ENCODE measurements around the gene PIGA. TPM values are rescaled to one million over a fixed set of nuclear protein-coding genes. Genes with fewer than 3 reads are reported as not detected.
"Not testable (repeated sequence)": the region's sequence is repeated elsewhere in the genome, so short reads cannot be mapped to it uniquely, and the experiment has no call there.

Gene PIGA
- polyA plus RNA-seq, 1 experiment: 2.8 TPM

- CTCF ChIA-PET: no interaction called here
- no peaks in the 10 kb centered on the region for H3K27me3 ChIP-seq (ENCODE audit: control insufficient read depth, insufficient read depth, low read length)
- H3K4me3 ChIP-seq (ENCODE audit: low read depth, low read length): no peak overlapping the region
- no peaks in the 10 kb centered on the region for H3K36me3 ChIP-seq (ENCODE audit: control insufficient read depth, insufficient read depth, low read length)
- DNase-seq (ENCODE audit: low read depth): no peak
- POLR2A ChIA-PET: no interaction called here
- TF ChIP-seq CTCF (IDR thresholded peaks at IDR 0.05; ENCODE audit: insufficient read depth, low read depth, low read length): no peak
Observed at GRCh38 chrX:15292861-15293260, 42.5 kb downstream of the PIGA start.

GRCh38 chrX:15277604-15278003 lies 57.7 kb downstream of the PIGA start:
- POLR2A ChIA-PET: no interaction called here
- no peak for TF ChIP-seq CTCF (IDR thresholded peaks at IDR 0.05; ENCODE audit: insufficient read depth, low read depth, low read length)
- CTCF ChIA-PET: no interaction called here
- no peaks in the 10 kb centered on the region for H3K27me3 ChIP-seq (ENCODE audit: control insufficient read depth, insufficient read depth, low read length)
- no peaks in the 10 kb centered on the region for H3K36me3 ChIP-seq (ENCODE audit: control insufficient read depth, insufficient read depth, low read length)
- H3K4me3 ChIP-seq (ENCODE audit: low read depth, low read length): no peak overlapping the region
- DNase-seq (ENCODE audit: low read depth): no peak

GRCh38 chrX:15274946-15275345 lies 60.4 kb downstream of the PIGA start:
- CTCF ChIA-PET: interaction anchor here (0.7 kb wide), 1 partner anchor 647 kb away, joined by 3 read pairs; no protein-coding TSS in a partner anchor
- POLR2A ChIA-PET: no interaction called here
- Histone ChIP-seq H3K4me3 (ENCODE audit: low read depth, low read length) (no peak overlapping the region), H3K27me3 (ENCODE audit: control insufficient read depth, insufficient read depth, low read length) (no peaks in the 10 kb centered on the region), H3K36me3 (ENCODE audit: control insufficient read depth, insufficient read depth, low read length) (no peaks in the 10 kb centered on the region)
- no peak for TF ChIP-seq CTCF (IDR thresholded peaks at IDR 0.05; ENCODE audit: insufficient read depth, low read depth, low read length)
- DNase-seq (ENCODE audit: low read depth): no peak

- POLR2A ChIA-PET; H3K4me3 ChIP-seq (ENCODE audit: low read depth, low read length); CTCF ChIA-PET; H3K27me3 ChIP-seq (ENCODE audit: control insufficient read depth, insufficient read depth, low read length); H3K36me3 ChIP-seq (ENCODE audit: control insufficient read depth, insufficient read depth, low read length); DNase-seq (ENCODE audit: low read depth): not testable (repeated sequence)
Observed at GRCh38 chrX:15273275-15273674, 62.0 kb downstream of the PIGA start.

- H3K36me3 ChIP-seq (ENCODE audit: control insufficient read depth, insufficient read depth, low read length): no peaks in the 10 kb centered on the region
- no peaks in the 10 kb centered on the region for H3K27me3 ChIP-seq (ENCODE audit: control insufficient read depth, insufficient read depth, low read length)
- ChIA-PET CTCF (no interaction called here), POLR2A (no interaction called here)
- H3K4me3 ChIP-seq (ENCODE audit: low read depth, low read length): no peak overlapping the region
- TF ChIP-seq CTCF (IDR thresholded peaks at IDR 0.05; ENCODE audit: insufficient read depth, low read depth, low read length): no peak
- no peak for DNase-seq (ENCODE audit: low read depth)
Observed at GRCh38 chrX:15271757-15272156, 63.6 kb downstream of the PIGA start.

GRCh38 chrX:15269618-15270521 lies 65.5 kb downstream of the PIGA start, which contains the start of gene ASB9:
Gene ASB9 (minus strand): TSS chrX:15270083. CDS start chrX:15269874, 209 bp downstream.
- ChIA-PET CTCF (no interaction called here), POLR2A (no interaction called here)
- H3K4me3 ChIP-seq (ENCODE audit: low read depth, low read length): peak within 1 kb of the TSS; percentile 20

More at GRCh38 chrX:15269618-15270521, 65.5 kb downstream of the PIGA start, which contains the start of gene ASB9:
- no peak for DNase-seq (ENCODE audit: low read depth)
- H3K36me3 ChIP-seq (ENCODE audit: control insufficient read depth, insufficient read depth, low read length): no peaks in the 10 kb centered on the region
- H3K27me3 ChIP-seq (ENCODE audit: control insufficient read depth, insufficient read depth, low read length): no peaks in the 10 kb centered on the region
- no peak for TF ChIP-seq CTCF (IDR thresholded peaks at IDR 0.05; ENCODE audit: insufficient read depth, low read depth, low read length)

Data from BJ (cell line).